Stimulated activated CD4-positive, alpha-beta T cell treated with anti-CD3 and anti-CD28 coated beads, Interleukin-15, amount 100 ng/mL, for 1 hour (primary cell): ENCODE measurements around the gene DPEP2NB.
"Not testable (repeated sequence)": the region's sequence is repeated elsewhere in the genome, so short reads cannot be mapped to it uniquely, and the experiment has no call there.

ENCODE experiments used
- DNase-seq, 2 donors: peaks; one replicate each; pipeline ENCODE4 v3.0.0-alpha.2; 2020; ENCODE audit warnings: low read depth in 1 of 2, low spot score in 1 of 2

DPEP2NB gene

GRCh38 chr16:68019167-68019680 lies 3.5 kb upstream of the DPEP2NB start:
- DNase-seq: no peak

- no peak for DNase-seq
These were observed 2.3 kb downstream of the DPEP2NB start for GRCh38 chr16:68013440-68013839.

GRCh38 chr16:68009872-68010271 lies 5.8 kb downstream of the DPEP2NB start:
- not testable (repeated sequence) for DNase-seq

- DNase-seq: no peak
These were observed 6.5 kb downstream of the DPEP2NB start for GRCh38 chr16:68009157-68009735.

GRCh38 chr16:68005786-68006286 lies 9.9 kb downstream of the DPEP2NB start:
- no peak for DNase-seq

GRCh38 chr16:68005211-68005610 lies 10.5 kb downstream of the DPEP2NB start:
- no peak for DNase-seq

- DNase-seq: no peak
These were observed 12.7 kb downstream of the DPEP2NB start for GRCh38 chr16:68003031-68003430.

- DNase-seq: no peak
These were observed 15.3 kb downstream of the DPEP2NB start for GRCh38 chr16:68000450-68000849.

- DNase-seq: no peak
These were observed 15.7 kb downstream of the DPEP2NB start for GRCh38 chr16:67999985-68000384.

GRCh38 chr16:67998779-67999688 lies 16.7 kb downstream of the DPEP2NB start, which contains the start of gene DPEP2:
Gene DPEP2 (minus strand): TSS chr16:67999484. CDS start chr16:67993212, 6,272 bp downstream.
- DNase-seq: not testable (repeated sequence)

- not testable (repeated sequence) for DNase-seq
These were observed 17.4 kb downstream of the DPEP2NB start for GRCh38 chr16:67998231-67998778.

- no peak for DNase-seq
These were observed 19.0 kb downstream of the DPEP2NB start for GRCh38 chr16:67996666-67997065.

GRCh38 chr16:67995423-67995822 lies 20.3 kb downstream of the DPEP2NB start:
- DNase-seq: no peak

GRCh38 chr16:67994040-67994408 lies 21.7 kb downstream of the DPEP2NB start:
- DNase-seq: not testable (repeated sequence)

GRCh38 chr16:67993207-67994039 lies 22.3 kb downstream of the DPEP2NB start:
- peak; percentile 66 to 77 for DNase-seq

- DNase-seq: no peak
These were observed 23.0 kb downstream of the DPEP2NB start for GRCh38 chr16:67992661-67993206.

- no peak for DNase-seq
These were observed 25.7 kb downstream of the DPEP2NB start for GRCh38 chr16:67990018-67990386.

- no peak for DNase-seq
These were observed 26.2 kb downstream of the DPEP2NB start for GRCh38 chr16:67989322-67990017.

GRCh38 chr16:67988675-67989074 lies 27.0 kb downstream of the DPEP2NB start:
- no peak for DNase-seq
